ENCODE measurements around the gene SNAPC1.

GRCh38 chr14:61811882-61812346 lies 49.7 kb downstream of the SNAPC1 start:
- TF ChIP-seq CTCF (IDR thresholded peaks at IDR 0.05), result no peak
- TF ChIP-seq POLR2A (IDR thresholded peaks at IDR 0.05), result no peak

Measured in Peyer's patch (tissue), 4 donors.